GM12878 (cell line): Measurements from ENCODE around the gene BPI.

Experiments used
- BMI1 ChIP-seq: fragments of 450-650 bp; IDR thresholded peaks from 2 replicates; pipeline ENCODE4 v1.6.1; 2016; ENCODE audit warnings: mild to moderate bottlenecking, moderate library complexity, borderline replicate concordance
- CTCF ChIP-seq, 3 experiments: IDR thresholded peaks in 2 of 3; conservative IDR thresholded peaks in 1 of 3; 2 replicates each; pipeline ENCODE4 v1.5.1; 2011; ENCODE audit warnings: low read depth in 3 of 3, low read length in 3 of 3, mild to moderate bottlenecking in 3 of 3, control low read depth in 2 of 3, moderate library complexity in 2 of 3, inconsistent platforms in 1 of 3, mixed read lengths in 1 of 3; ENCODE audit not compliant: control insufficient read depth in 2 of 3, insufficient read depth in 1 of 3; ENCODE audit errors: extremely low read depth in 1 of 3
- ETV6 ChIP-seq, 2 experiments: fragments of 450-650 bp in 1 of 2; IDR thresholded peaks in 1 of 2; conservative IDR thresholded peaks in 1 of 2; 2 replicates each; pipeline ENCODE4 v1.6.1; 2014; ENCODE audit warnings: antibody characterized with exemption in 1 of 2, borderline replicate concordance in 1 of 2, low read depth in 1 of 2, mild to moderate bottlenecking in 1 of 2, moderate library complexity in 1 of 2
- IKZF1 ChIP-seq: fragments of 450-650 bp; conservative IDR thresholded peaks from 2 replicates; pipeline ENCODE4 v1.6.1; 2017; ENCODE audit warnings: antibody characterized with exemption, mild to moderate bottlenecking
- IRF4 ChIP-seq: IDR thresholded peaks from 2 replicates; pipeline ENCODE4 v1.6.1; 2011; ENCODE audit warnings: low read depth, low read length
- NFYB ChIP-seq: IDR thresholded peaks from 2 replicates; pipeline ENCODE4 v1.6.1; 2011; ENCODE audit warnings: low read depth, mild to moderate bottlenecking, low read length, improper control_type of control experiment, moderate library complexity; ENCODE audit not compliant: insufficient read depth
- ZNF274 ChIP-seq: IDR thresholded peaks from one replicate; pipeline ENCODE4 v1.8.0; 2011; ENCODE audit not compliant: insufficient read length, insufficient read depth
- ZZZ3 ChIP-seq: IDR thresholded peaks from 2 replicates; pipeline ENCODE4 v1.6.1; 2011; ENCODE audit warnings: low read depth; ENCODE audit not compliant: control insufficient read depth, insufficient read length
- TF ChIP-seq, protein P1 (sequence below): IDR thresholded peaks from 2 replicates; pipeline ENCODE4 v1.6.1; 2012; ENCODE audit warnings: mild to moderate bottlenecking, low read depth, low read length

DNA sequence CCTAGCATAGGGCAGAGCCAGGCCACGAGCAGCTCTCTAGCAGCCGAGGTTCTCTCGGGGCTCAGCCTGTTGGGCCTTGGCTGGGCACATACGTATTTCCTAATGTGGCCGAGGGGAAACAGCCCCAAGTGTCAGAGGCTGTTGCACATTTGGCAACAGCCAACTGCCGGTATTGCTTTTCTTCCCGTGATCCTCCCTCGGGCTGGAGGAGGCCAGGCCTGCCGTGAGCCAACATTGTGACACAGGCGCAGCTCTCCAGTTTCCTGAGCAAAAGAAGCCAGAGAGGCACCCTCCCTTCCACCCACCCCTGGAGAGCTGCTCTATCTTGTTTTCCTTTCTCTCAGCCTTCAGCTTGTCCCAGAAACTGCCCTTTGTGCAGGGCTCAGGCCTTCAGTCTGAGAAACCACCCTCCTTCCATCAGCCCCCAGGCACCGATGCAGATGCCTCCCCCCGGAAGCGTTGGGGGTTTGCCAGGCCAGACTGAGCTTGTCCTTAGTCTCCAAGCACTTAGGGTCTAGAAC lies 5.1 kb upstream of the BPI start:
- no peak for TF ChIP-seq BMI1
- no peak for TF ChIP-seq CTCF (IDR thresholded peaks at IDR 0.05 in 2 of 3, conservative IDR thresholded peaks at IDR 0.05 in 1 of 3; ENCODE audit: control insufficient read depth in 2 of 3, extremely low read depth in 1 of 3, insufficient read depth in 1 of 3, low read depth in 3 of 3, low read length in 3 of 3)
- TF ChIP-seq ETV6 (conservative IDR thresholded peaks at IDR 0.05 in 1 of 2, IDR thresholded peaks at IDR 0.05 in 1 of 2; ENCODE audit: borderline replicate concordance in 1 of 2, low read depth in 1 of 2): no peak
- TF ChIP-seq, protein P1, sequence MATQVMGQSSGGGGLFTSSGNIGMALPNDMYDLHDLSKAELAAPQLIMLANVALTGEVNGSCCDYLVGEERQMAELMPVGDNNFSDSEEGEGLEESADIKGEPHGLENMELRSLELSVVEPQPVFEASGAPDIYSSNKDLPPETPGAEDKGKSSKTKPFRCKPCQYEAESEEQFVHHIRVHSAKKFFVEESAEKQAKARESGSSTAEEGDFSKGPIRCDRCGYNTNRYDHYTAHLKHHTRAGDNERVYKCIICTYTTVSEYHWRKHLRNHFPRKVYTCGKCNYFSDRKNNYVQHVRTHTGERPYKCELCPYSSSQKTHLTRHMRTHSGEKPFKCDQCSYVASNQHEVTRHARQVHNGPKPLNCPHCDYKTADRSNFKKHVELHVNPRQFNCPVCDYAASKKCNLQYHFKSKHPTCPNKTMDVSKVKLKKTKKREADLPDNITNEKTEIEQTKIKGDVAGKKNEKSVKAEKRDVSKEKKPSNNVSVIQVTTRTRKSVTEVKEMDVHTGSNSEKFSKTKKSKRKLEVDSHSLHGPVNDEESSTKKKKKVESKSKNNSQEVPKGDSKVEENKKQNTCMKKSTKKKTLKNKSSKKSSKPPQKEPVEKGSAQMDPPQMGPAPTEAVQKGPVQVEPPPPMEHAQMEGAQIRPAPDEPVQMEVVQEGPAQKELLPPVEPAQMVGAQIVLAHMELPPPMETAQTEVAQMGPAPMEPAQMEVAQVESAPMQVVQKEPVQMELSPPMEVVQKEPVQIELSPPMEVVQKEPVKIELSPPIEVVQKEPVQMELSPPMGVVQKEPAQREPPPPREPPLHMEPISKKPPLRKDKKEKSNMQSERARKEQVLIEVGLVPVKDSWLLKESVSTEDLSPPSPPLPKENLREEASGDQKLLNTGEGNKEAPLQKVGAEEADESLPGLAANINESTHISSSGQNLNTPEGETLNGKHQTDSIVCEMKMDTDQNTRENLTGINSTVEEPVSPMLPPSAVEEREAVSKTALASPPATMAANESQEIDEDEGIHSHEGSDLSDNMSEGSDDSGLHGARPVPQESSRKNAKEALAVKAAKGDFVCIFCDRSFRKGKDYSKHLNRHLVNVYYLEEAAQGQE: no peak
- TF ChIP-seq IRF4: no peak
- no peak for TF ChIP-seq ZNF274
- TF ChIP-seq NFYB: no peak
- no peak for TF ChIP-seq ZZZ3
- no peak for TF ChIP-seq IKZF1
